HG03460 (cell line): Measurements from ENCODE around the gene SCN5A.
"Not testable (repeated sequence)": the region's sequence is repeated elsewhere in the genome, so short reads cannot be mapped to it uniquely, and the experiment has no call there.

Experiments
- ATAC-seq: cut with Tn5 transposase; IDR thresholded peaks from one replicate; pipeline ENCODE4 v1.9.1; 2021; ENCODE audit not compliant: unreplicated experiment

Gene SCN5A

GRCh38 chr3:38579551-38580449 lies 69.7 kb downstream of the SCN5A start:
- peak; percentile 44 for ATAC-seq

- ATAC-seq, result no peak
Observed at GRCh38 chr3:38579141-38579540, 70.3 kb downstream of the SCN5A start.

GRCh38 chr3:38578551-38578950 lies 70.9 kb downstream of the SCN5A start:
- no peak for ATAC-seq

GRCh38 chr3:38578081-38578475 lies 71.4 kb downstream of the SCN5A start:
- no peak for ATAC-seq

- no peak for ATAC-seq
Observed at GRCh38 chr3:38577371-38578080, 72.0 kb downstream of the SCN5A start.

- no peak for ATAC-seq
Observed at GRCh38 chr3:38576526-38577370, 72.7 kb downstream of the SCN5A start.

- no peak for ATAC-seq
Observed at GRCh38 chr3:38576131-38576525, 73.4 kb downstream of the SCN5A start.

GRCh38 chr3:38575279-38575843 lies 74.1 kb downstream of the SCN5A start:
- ATAC-seq, result no peak

GRCh38 chr3:38574411-38575278 lies 74.8 kb downstream of the SCN5A start:
- ATAC-seq, result no peak

GRCh38 chr3:38573556-38573955 lies 75.9 kb downstream of the SCN5A start:
- no peak for ATAC-seq

- no peak for ATAC-seq
Observed at GRCh38 chr3:38573111-38573510, 76.4 kb downstream of the SCN5A start.

- no peak for ATAC-seq
Observed at GRCh38 chr3:38567498-38567897, 82.0 kb downstream of the SCN5A start.

- not testable (repeated sequence) for ATAC-seq
Observed at GRCh38 chr3:38566794-38567193, 82.7 kb downstream of the SCN5A start.

- ATAC-seq, result no peak
Observed at GRCh38 chr3:38566215-38566528, 83.3 kb downstream of the SCN5A start.

- ATAC-seq, result no peak
Observed at GRCh38 chr3:38565339-38566214, 83.9 kb downstream of the SCN5A start.

- ATAC-seq, result no peak
Observed at GRCh38 chr3:38564631-38565338, 84.7 kb downstream of the SCN5A start.

- no peak for ATAC-seq
Observed at GRCh38 chr3:38563886-38564270, 85.6 kb downstream of the SCN5A start.

- no peak for ATAC-seq
Observed at GRCh38 chr3:38563070-38563885, 86.2 kb downstream of the SCN5A start.
